ENCODE results near the gene NR3C1. TPM values are rescaled to one million over a fixed set of nuclear protein-coding genes. Genes with fewer than 3 reads are reported as not detected.

NR3C1 gene
- total and polyA plus RNA-seq, 2 experiments from 2014 or later: 41.0 to 60.5 TPM

DNA sequence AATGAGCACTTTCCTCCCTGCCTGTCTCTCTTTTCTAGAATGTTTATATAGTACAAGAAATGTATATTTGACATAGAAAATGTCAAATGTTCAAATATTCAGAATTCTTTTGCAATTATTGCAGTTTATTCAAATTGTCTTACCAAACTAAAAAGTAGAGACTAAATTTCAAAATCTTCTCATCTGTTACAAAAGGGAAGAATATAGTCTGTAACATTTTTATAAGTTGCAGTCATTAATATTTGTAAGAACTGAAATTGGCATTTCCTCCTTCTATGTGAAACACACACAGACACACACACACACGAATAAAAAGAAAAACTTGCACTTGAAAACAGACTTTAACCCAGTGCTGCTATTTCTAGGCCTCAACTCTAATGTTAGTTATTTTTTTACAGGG is 56.4 kb downstream of the NR3C1 start:
- Histone ChIP-seq H3K27ac (no peak overlapping the region), H3K36me3 (replicated peaks; ENCODE audit: insufficient read depth, low read depth) (no peaks in the 10 kb centered on the region), H3K4me2 (no peak overlapping the region), H3K4me1 (ENCODE audit: insufficient read depth) (peaks cover 19% of the 10 kb centered on the region), H3K4me3 (no peak overlapping the region), H3K27me3 (no peaks in the 10 kb centered on the region), H3K9me3 (ENCODE audit: low read depth) (no peaks in the 10 kb centered on the region), H4K20me1 (ENCODE audit: insufficient read depth, poor library complexity, severe bottlenecking) (peaks cover 11% of the 10 kb centered on the region), H3K9me2 (replicated peaks; ENCODE audit: insufficient read depth) (no peaks in the 10 kb centered on the region), H3K79me2 (peaks cover 89% of the 10 kb centered on the region), H2AFZ (no peak overlapping the region)
- TF ChIP-seq EZH2phosphoT487 (IDR thresholded peaks at IDR 0.05; ENCODE audit: low read depth, severe bottlenecking, unreplicated experiment) (no peak), EZH2 (IDR thresholded peaks at IDR 0.05; ENCODE audit: borderline replicate concordance) (no peak)
- TF ChIP-seq, protein P1, sequence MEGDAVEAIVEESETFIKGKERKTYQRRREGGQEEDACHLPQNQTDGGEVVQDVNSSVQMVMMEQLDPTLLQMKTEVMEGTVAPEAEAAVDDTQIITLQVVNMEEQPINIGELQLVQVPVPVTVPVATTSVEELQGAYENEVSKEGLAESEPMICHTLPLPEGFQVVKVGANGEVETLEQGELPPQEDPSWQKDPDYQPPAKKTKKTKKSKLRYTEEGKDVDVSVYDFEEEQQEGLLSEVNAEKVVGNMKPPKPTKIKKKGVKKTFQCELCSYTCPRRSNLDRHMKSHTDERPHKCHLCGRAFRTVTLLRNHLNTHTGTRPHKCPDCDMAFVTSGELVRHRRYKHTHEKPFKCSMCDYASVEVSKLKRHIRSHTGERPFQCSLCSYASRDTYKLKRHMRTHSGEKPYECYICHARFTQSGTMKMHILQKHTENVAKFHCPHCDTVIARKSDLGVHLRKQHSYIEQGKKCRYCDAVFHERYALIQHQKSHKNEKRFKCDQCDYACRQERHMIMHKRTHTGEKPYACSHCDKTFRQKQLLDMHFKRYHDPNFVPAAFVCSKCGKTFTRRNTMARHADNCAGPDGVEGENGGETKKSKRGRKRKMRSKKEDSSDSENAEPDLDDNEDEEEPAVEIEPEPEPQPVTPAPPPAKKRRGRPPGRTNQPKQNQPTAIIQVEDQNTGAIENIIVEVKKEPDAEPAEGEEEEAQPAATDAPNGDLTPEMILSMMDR (IDR thresholded peaks at IDR 0.05; ENCODE audit: poor library complexity): no peak
- 52% methylated on average over 1 of the region's 1 CpG for WGBS (ENCODE audit: low lambda C conversion rate, missing lambda C conversion rate)
- DNase-seq (ENCODE audit: low spot score): no peak

DNA sequence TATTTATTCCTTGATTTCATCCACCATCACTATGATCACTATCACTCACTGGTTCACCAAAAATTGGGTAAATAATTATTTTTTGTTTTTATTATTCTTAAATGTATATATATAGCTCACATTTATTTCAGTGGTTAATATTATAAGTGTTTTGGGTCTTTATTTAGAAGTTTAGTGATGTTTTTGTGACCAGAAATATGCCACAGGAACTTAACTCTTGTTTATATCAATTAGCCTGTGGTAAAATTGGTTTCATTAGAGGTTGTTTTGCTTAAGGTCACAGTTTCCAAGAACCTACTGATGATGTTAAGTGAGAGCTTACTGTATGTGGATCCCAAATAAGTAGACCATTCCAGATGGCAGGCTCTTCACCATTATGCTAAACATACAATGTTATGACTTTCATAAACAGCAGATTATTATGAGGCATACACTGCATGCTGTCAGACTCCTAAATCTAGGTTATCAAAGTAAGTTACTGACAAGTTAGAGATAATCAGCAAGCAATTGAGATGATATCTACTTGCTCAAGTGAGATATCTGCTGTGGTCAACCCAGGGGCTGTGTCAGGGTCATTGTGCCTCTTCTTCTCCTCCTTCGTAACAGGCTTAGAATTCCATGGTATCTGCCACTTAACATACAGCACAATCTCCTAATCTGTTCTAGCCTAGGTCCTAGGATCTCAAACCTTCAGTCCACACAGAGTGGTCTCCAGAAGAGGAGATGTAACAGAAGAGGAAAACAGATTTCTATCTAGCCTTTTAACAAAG is 57.6 kb downstream of the NR3C1 start:
- 86% methylated on average over 1 of the region's 1 CpG for WGBS (ENCODE audit: low lambda C conversion rate, missing lambda C conversion rate)
- H3K9me2 ChIP-seq (replicated peaks; ENCODE audit: insufficient read depth): no peaks in the 10 kb centered on the region

DNA sequence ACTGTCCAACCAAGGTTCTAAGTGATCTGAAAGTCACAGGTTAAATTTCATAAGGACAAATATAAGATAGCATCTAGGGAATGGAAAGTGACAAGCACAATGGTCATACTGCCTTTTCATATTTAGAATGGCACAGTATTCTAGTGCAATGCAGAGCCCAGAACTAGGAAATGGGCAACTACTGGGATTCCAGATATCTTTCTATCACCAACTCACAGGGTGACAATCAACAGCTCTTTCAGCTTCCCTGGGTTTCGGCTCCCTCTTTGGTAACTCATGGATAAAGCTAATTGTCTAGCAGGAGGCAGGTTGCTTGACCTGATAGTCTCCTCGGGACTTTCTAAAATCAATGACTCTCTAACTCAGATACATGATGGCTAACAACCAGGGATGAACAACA is 60.4 kb downstream of the NR3C1 start:
- WGBS (ENCODE audit: low lambda C conversion rate, missing lambda C conversion rate): 83% methylated on average over 2 of the region's 2 CpGs
- Histone ChIP-seq H3K27me3 (no peaks in the 10 kb centered on the region), H3K36me3 (replicated peaks; ENCODE audit: insufficient read depth, low read depth) (no peaks in the 10 kb centered on the region), H3K9me2 (replicated peaks; ENCODE audit: insufficient read depth) (no peaks in the 10 kb centered on the region), H3K9me3 (ENCODE audit: low read depth) (no peaks in the 10 kb centered on the region), H3K4me2 (no peak overlapping the region), H4K20me1 (ENCODE audit: insufficient read depth, poor library complexity, severe bottlenecking) (peaks cover 6% of the 10 kb centered on the region), H3K27ac (no peak overlapping the region), H2AFZ (no peak overlapping the region), H3K79me2 (peaks cover 80% of the 10 kb centered on the region), H3K4me1 (ENCODE audit: insufficient read depth) (peaks cover 13% of the 10 kb centered on the region), H3K4me3 (no peak overlapping the region)
- no peak for DNase-seq (ENCODE audit: low spot score)
- TF ChIP-seq EZH2 (IDR thresholded peaks at IDR 0.05; ENCODE audit: borderline replicate concordance) (no peak), EZH2phosphoT487 (IDR thresholded peaks at IDR 0.05; ENCODE audit: low read depth, severe bottlenecking, unreplicated experiment) (no peak)
- TF ChIP-seq, protein P1 (IDR thresholded peaks at IDR 0.05; ENCODE audit: poor library complexity): no peak

More for the DNA sequence above, 57.6 kb downstream of the NR3C1 start:
- Histone ChIP-seq H2AFZ (no peak overlapping the region), H3K4me1 (ENCODE audit: insufficient read depth) (peaks cover 19% of the 10 kb centered on the region), H3K27ac (no peak overlapping the region), H3K79me2 (peaks cover 88% of the 10 kb centered on the region), H3K9me3 (ENCODE audit: low read depth) (no peaks in the 10 kb centered on the region), H3K4me2 (no peak overlapping the region), H3K36me3 (replicated peaks; ENCODE audit: insufficient read depth, low read depth) (no peaks in the 10 kb centered on the region), H4K20me1 (ENCODE audit: insufficient read depth, poor library complexity, severe bottlenecking) (peaks cover 11% of the 10 kb centered on the region), H3K27me3 (no peaks in the 10 kb centered on the region), H3K4me3 (no peak overlapping the region)
- TF ChIP-seq EZH2phosphoT487 (IDR thresholded peaks at IDR 0.05; ENCODE audit: low read depth, severe bottlenecking, unreplicated experiment) (no peak), EZH2 (IDR thresholded peaks at IDR 0.05; ENCODE audit: borderline replicate concordance) (no peak)
- TF ChIP-seq, protein P1 (IDR thresholded peaks at IDR 0.05; ENCODE audit: poor library complexity): no peak
- DNase-seq (ENCODE audit: low spot score): no peak
